IPS-20b (cell line): ENCODE measurements around the gene ANP32A.

Experiments used
- H3K27ac ChIP-seq: one replicate; pipeline ENCODE4 v1.5.1; 2013; ENCODE audit warnings: low read length
- H3K27me3 ChIP-seq: 2 replicates; pipeline ENCODE4 v1.6.1; 2013; ENCODE audit warnings: mild to moderate bottlenecking, low read length, inconsistent platforms; ENCODE audit not compliant: insufficient read depth
- H3K36me3 ChIP-seq: 2 replicates; pipeline ENCODE4 v1.6.1; 2013; ENCODE audit warnings: low read depth, mild to moderate bottlenecking, inconsistent platforms, low read length, moderate library complexity; ENCODE audit not compliant: insufficient read depth
- H3K4me1 ChIP-seq: 2 replicates; pipeline ENCODE4 v1.6.1; 2013; ENCODE audit warnings: mild to moderate bottlenecking, control low read depth, inconsistent platforms, low read length, moderate library complexity; ENCODE audit not compliant: insufficient read depth
- H3K4me3 ChIP-seq: 2 replicates; pipeline ENCODE4 v1.5.1; 2013; ENCODE audit warnings: mild to moderate bottlenecking, low read length, inconsistent platforms
- H3K9ac ChIP-seq: 2 replicates; pipeline ENCODE4 v1.6.1; 2013; ENCODE audit warnings: low read depth, mild to moderate bottlenecking, inconsistent platforms, low read length, moderate library complexity
- H3K9me3 ChIP-seq: 2 replicates; pipeline ENCODE4 v1.6.1; 2013; ENCODE audit warnings: mild to moderate bottlenecking, low read depth, low read length, inconsistent platforms; ENCODE audit not compliant: insufficient read depth

The ANP32A gene

GRCh38 chr15:68775671-68776476 is 44.8 kb downstream of the ANP32A start:
- Histone ChIP-seq H3K27me3 (no peaks in the 10 kb centered on the region), H3K36me3 (peaks cover 36% of the 10 kb centered on the region), H3K27ac (no peak overlapping the region), H3K9ac (no peak overlapping the region), H3K9me3 (no peaks in the 10 kb centered on the region), H3K4me1 (no peaks in the 10 kb centered on the region), H3K4me3 (no peak overlapping the region)

- Histone ChIP-seq H3K36me3 (peaks cover 29% of the 10 kb centered on the region), H3K4me1 (no peaks in the 10 kb centered on the region), H3K9me3 (no peaks in the 10 kb centered on the region), H3K27me3 (no peaks in the 10 kb centered on the region), H3K27ac (no peak overlapping the region), H3K4me3 (no peak overlapping the region), H3K9ac (no peak overlapping the region)
These were observed 45.5 kb downstream of the ANP32A start for GRCh38 chr15:68775236-68775577.

GRCh38 chr15:68774521-68775235 is 46.0 kb downstream of the ANP32A start:
- Histone ChIP-seq H3K9ac (no peak overlapping the region), H3K36me3 (peaks cover 24% of the 10 kb centered on the region), H3K4me3 (no peak overlapping the region), H3K27ac (no peak overlapping the region), H3K4me1 (no peaks in the 10 kb centered on the region), H3K9me3 (no peaks in the 10 kb centered on the region), H3K27me3 (no peaks in the 10 kb centered on the region)

DNA sequence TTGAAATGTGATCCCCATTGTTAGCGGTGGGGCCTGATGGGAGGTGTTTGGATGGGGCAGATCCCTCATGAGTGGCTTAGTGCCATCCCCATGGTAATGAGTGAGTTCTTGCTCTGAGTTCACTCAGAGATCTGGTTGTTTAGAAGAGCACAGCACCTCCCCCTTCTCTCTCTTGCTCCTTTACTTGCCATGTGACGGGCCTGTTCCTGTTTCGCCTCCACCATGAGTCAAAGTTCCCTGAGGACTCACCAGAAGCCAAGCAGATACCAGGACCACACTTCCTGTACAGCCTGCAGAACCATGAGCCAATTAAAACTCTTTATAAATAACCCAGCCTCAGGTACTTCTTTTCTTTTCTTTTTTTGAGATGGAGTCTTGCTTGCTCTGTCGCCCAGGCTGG is 46.6 kb downstream of the ANP32A start:
- Histone ChIP-seq H3K27me3 (no peaks in the 10 kb centered on the region), H3K4me3 (no peak overlapping the region), H3K9ac (no peak overlapping the region), H3K4me1 (no peaks in the 10 kb centered on the region), H3K27ac (no peak overlapping the region), H3K9me3 (no peaks in the 10 kb centered on the region), H3K36me3 (peaks cover 18% of the 10 kb centered on the region)

GRCh38 chr15:68773036-68773435 is 47.7 kb downstream of the ANP32A start:
- no peaks in the 10 kb centered on the region for H3K27me3 ChIP-seq
- no peaks in the 10 kb centered on the region for H3K4me1 ChIP-seq
- H3K36me3 ChIP-seq: peaks cover 7% of the 10 kb centered on the region; the same call in 1 of the 2 replicates
- H3K27ac ChIP-seq: no peak overlapping the region
- H3K4me3 ChIP-seq: no peak overlapping the region
- H3K9ac ChIP-seq: no peak overlapping the region
- no peaks in the 10 kb centered on the region for H3K9me3 ChIP-seq

DNA sequence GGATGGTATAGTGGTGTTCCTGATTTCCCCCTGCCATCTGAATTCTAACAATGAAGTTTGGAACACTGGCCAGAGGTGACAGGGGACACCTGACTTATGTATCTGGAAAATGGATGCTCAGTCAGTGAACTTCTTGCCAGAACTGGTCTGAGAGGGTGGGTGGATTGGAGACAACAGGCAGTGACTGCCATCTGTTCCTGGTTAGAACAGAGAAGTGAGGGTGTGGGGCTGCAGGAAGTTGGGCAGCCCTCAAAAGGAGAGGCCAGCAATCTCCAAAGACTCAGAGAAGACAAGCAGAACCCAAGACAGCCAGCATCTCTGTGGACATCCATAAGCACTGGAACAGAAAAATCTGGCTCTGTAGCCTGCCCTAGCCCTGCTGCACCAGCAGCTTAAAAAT is 50.5 kb downstream of the ANP32A start:
- Histone ChIP-seq H3K27me3 (no peaks in the 10 kb centered on the region), H3K9ac (no peak overlapping the region), H3K36me3 (no peaks in the 10 kb centered on the region), H3K4me1 (no peaks in the 10 kb centered on the region), H3K4me3 (no peak overlapping the region), H3K27ac (no peak overlapping the region), H3K9me3 (no peaks in the 10 kb centered on the region)

GRCh38 chr15:68769702-68770101 is 51.0 kb downstream of the ANP32A start:
- Histone ChIP-seq H3K4me3 (no peak overlapping the region), H3K27me3 (no peaks in the 10 kb centered on the region), H3K4me1 (no peaks in the 10 kb centered on the region), H3K9me3 (no peaks in the 10 kb centered on the region), H3K36me3 (no peaks in the 10 kb centered on the region), H3K9ac (no peak overlapping the region), H3K27ac (no peak overlapping the region)

DNA sequence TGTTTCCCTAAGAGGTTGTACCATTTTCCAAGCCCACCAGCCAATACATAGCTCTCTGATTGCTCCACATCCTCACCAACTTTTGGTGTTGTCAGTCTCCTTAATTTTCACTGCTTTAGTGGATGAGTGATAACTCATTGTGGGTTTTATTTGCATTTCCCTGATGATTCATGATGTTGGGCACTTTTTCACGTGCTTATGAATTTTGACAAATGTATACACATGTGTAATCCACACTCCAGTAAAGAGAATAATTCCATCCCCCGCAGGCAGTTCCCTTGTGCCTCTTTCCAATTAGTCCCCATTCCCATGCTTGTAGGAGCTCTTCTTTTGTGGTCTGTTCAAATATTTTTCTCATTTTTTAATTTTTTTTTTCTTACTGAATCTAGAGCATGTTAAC is 52.4 kb downstream of the ANP32A start:
- Histone ChIP-seq H3K4me1 (no peaks in the 10 kb centered on the region), H3K36me3 (no peaks in the 10 kb centered on the region), H3K27ac (no peak overlapping the region), H3K4me3 (no peak overlapping the region), H3K9ac (no peak overlapping the region), H3K27me3 (no peaks in the 10 kb centered on the region), H3K9me3 (no peaks in the 10 kb centered on the region)

GRCh38 chr15:68767833-68768232 is 52.9 kb downstream of the ANP32A start:
- Histone ChIP-seq H3K27me3 (no peaks in the 10 kb centered on the region), H3K36me3 (no peaks in the 10 kb centered on the region), H3K9ac (no peak overlapping the region), H3K9me3 (no peaks in the 10 kb centered on the region), H3K27ac (no peak overlapping the region), H3K4me1 (no peaks in the 10 kb centered on the region), H3K4me3 (no peak overlapping the region)

DNA sequence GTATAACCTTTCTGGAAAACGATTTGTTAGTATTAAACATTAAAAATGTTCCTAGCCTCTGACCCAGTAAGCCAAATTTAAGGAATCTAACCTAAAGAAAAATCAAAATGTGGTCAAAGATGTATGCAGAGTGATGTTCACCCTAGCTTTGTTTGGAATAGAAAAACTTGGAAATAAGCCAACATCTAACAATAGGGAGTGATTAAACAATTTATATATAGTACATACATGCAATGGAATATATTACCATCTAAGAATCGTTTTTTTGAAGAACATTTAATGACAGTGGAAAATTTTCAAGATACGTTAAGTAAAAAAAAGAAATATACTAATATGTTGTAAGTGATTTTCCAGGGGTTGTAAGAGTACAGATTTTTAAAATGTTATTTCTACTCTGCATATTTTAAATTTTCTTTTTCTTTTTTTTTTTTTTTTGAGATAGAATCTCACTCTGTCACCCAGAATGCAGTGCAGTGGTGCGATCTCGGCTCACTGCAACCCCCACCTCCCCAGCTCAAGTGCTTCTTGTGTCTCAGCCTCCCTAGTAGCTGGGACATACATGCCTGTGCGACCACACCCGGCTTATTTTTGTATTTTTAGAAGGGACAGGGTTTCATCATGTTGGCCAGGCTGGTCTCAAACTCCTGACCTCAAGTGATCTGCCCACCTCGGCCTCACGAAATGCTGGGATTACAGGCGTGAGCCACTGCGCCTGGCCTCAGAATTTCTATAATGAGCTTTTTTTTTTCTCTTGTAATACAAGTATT is 54.9 kb downstream of the ANP32A start:
- H3K27me3 ChIP-seq: no peaks in the 10 kb centered on the region
- H3K9me3 ChIP-seq: no peaks in the 10 kb centered on the region
- H3K4me1 ChIP-seq: no peaks in the 10 kb centered on the region
- no peak overlapping the region for H3K4me3 ChIP-seq
- no peak overlapping the region for H3K27ac ChIP-seq
- no peaks in the 10 kb centered on the region for H3K36me3 ChIP-seq
- H3K9ac ChIP-seq: no peak overlapping the region

- H3K27ac ChIP-seq: no peak overlapping the region
- no peaks in the 10 kb centered on the region for H3K9me3 ChIP-seq
- H3K4me3 ChIP-seq: no peak overlapping the region
- no peaks in the 10 kb centered on the region for H3K4me1 ChIP-seq
- no peaks in the 10 kb centered on the region for H3K27me3 ChIP-seq
- H3K9ac ChIP-seq: no peak overlapping the region
- H3K36me3 ChIP-seq: no peaks in the 10 kb centered on the region
These were observed 56.6 kb downstream of the ANP32A start for GRCh38 chr15:68764090-68764489.
